Progenitor cell of endocrine pancreas (in vitro differentiated cells): ENCODE results near the gene DHRS12. TPM values are rescaled to one million over a fixed set of nuclear protein-coding genes. Genes with fewer than 3 reads are reported as not detected.

Experiments used
- DNase-seq: peaks from one replicate; pipeline ENCODE4 v3.0.0; 2021; ENCODE audit warnings: low spot score; ENCODE audit not compliant: unreplicated experiment
- H3K27ac Mint-ChIP-seq: 2 replicates; pipeline ENCODE4 v1.8.0; 2021; ENCODE audit warnings: mild to moderate bottlenecking, moderate library complexity, mixed read lengths
- H3K27me3 Mint-ChIP-seq: 2 replicates; pipeline ENCODE4 v1.8.0; 2021; ENCODE audit warnings: mixed read lengths
- H3K36me3 Mint-ChIP-seq: 2 replicates; pipeline ENCODE4 v1.8.0; 2022; ENCODE audit warnings: mixed read lengths; ENCODE audit not compliant: insufficient read depth
- H3K4me1 Mint-ChIP-seq: 2 replicates; pipeline ENCODE4 v1.8.0; 2021; ENCODE audit warnings: low read depth, mixed read lengths
- H3K4me3 Mint-ChIP-seq: 2 replicates; pipeline ENCODE4 v1.8.0; 2021; ENCODE audit warnings: low read depth, mild to moderate bottlenecking, moderate library complexity, mixed read lengths
- H3K9me3 Mint-ChIP-seq: 2 replicates; pipeline ENCODE4 v1.8.0; 2021; ENCODE audit warnings: low read depth, mixed read lengths
- total RNA-seq: library from RNA; stranded (reverse); gene quantifications from 2 replicates; pipeline ENCODE4 v1.2.1, GENCODE V29; 2021
- TF ChIP-seq, protein P1 (sequence below): fragments of 200-600 bp; sonication (generic); IDR thresholded peaks from one replicate; pipeline ENCODE4 v1.5.0; 2021; ENCODE audit warnings: antibody characterized with exemption, mild to moderate bottlenecking; ENCODE audit not compliant: unreplicated experiment

The DHRS12 gene
- total RNA-seq, 1 donor from 2014 or later, result 19.6 TPM

GRCh38 chr13:51723529-51723928, 80.4 kb downstream of the DHRS12 start:
- Mint-ChIP-seq H3K9me3 (no peaks in the 10 kb centered on the region), H3K27ac (no peak overlapping the region), H3K4me1 (peaks cover 5% of the 10 kb centered on the region), H3K4me3 (no peak overlapping the region), H3K27me3 (no peaks in the 10 kb centered on the region), H3K36me3 (peaks cover 9% of the 10 kb centered on the region)
- TF ChIP-seq, protein P1, sequence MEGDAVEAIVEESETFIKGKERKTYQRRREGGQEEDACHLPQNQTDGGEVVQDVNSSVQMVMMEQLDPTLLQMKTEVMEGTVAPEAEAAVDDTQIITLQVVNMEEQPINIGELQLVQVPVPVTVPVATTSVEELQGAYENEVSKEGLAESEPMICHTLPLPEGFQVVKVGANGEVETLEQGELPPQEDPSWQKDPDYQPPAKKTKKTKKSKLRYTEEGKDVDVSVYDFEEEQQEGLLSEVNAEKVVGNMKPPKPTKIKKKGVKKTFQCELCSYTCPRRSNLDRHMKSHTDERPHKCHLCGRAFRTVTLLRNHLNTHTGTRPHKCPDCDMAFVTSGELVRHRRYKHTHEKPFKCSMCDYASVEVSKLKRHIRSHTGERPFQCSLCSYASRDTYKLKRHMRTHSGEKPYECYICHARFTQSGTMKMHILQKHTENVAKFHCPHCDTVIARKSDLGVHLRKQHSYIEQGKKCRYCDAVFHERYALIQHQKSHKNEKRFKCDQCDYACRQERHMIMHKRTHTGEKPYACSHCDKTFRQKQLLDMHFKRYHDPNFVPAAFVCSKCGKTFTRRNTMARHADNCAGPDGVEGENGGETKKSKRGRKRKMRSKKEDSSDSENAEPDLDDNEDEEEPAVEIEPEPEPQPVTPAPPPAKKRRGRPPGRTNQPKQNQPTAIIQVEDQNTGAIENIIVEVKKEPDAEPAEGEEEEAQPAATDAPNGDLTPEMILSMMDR, result no peak
- no peak for DNase-seq

- peak overlapping the region; percentile 82 for H3K27ac Mint-ChIP-seq
- H3K27me3 Mint-ChIP-seq, result no peaks in the 10 kb centered on the region
- no peak for DNase-seq
- no peak overlapping the region for H3K4me3 Mint-ChIP-seq
- peaks cover 4% of the 10 kb centered on the region for H3K36me3 Mint-ChIP-seq
- TF ChIP-seq, protein P1, result no peak
- H3K4me1 Mint-ChIP-seq, result peaks cover 3% of the 10 kb centered on the region
- no peaks in the 10 kb centered on the region for H3K9me3 Mint-ChIP-seq
Observed at GRCh38 chr13:51721496-51721895, 82.5 kb downstream of the DHRS12 start.

DNA sequence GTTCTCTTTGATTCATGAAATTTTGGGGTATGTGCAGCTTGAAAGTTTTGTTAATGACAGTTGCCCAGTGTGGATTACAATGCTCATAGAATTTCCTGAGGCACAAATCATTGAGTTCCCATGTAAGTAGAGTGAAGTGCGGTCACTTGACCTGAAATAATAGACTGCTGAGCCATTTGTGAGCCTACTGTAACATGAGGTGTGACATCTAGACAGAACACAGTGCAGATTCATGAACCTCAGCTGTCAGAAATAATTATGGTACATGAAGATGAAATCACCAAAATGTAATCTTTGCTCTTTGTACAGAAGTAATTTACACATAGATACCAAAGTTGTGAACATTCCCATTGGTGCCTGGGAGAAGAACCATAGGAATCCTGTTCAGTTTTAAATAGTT, 84.6 kb downstream of the DHRS12 start:
- Mint-ChIP-seq H3K27ac (no peak overlapping the region), H3K36me3 (peaks cover 3% of the 10 kb centered on the region), H3K4me1 (peaks cover 3% of the 10 kb centered on the region), H3K4me3 (no peak overlapping the region), H3K27me3 (no peaks in the 10 kb centered on the region), H3K9me3 (no peaks in the 10 kb centered on the region)
- TF ChIP-seq, protein P1, result no peak
- DNase-seq, result no peak

Other genes starting within 250 kb of the DHRS12 start
- gene WDFY2, start 219.7 kb downstream of the DHRS12 start, total RNA-seq, result 17.2 and 18.0 TPM in 2 replicates
- 1.3 and 1.5 TPM in 2 replicates for gene TMEM272, start 41.0 kb upstream of the DHRS12 start, total RNA-seq
- not detected in 2 replicates for gene CCDC70, start 57.8 kb upstream of the DHRS12 start, total RNA-seq
- 59.4 and 63.2 TPM in 2 replicates for gene ATP7B, start 207.3 kb upstream of the DHRS12 start, total RNA-seq
- gene ALG11, start 208.2 kb upstream of the DHRS12 start, total RNA-seq, result 39.4 and 45.1 TPM in 2 replicates
- 22.6 and 23.5 TPM in 2 replicates for gene UTP14C, start 220.5 kb upstream of the DHRS12 start, total RNA-seq